GM18909 (cell line): ENCODE measurements around the gene IFNA7.
"Not testable (repeated sequence)": the region's sequence is repeated elsewhere in the genome, so short reads cannot be mapped to it uniquely, and the experiment has no call there.

Experiments used
- ATAC-seq: cut with Tn5 transposase; IDR thresholded peaks from one replicate; pipeline ENCODE4 v1.9.1; 2021; ENCODE audit warnings: mild to moderate bottlenecking; ENCODE audit not compliant: unreplicated experiment, poor library complexity

The IFNA7 gene

DNA sequence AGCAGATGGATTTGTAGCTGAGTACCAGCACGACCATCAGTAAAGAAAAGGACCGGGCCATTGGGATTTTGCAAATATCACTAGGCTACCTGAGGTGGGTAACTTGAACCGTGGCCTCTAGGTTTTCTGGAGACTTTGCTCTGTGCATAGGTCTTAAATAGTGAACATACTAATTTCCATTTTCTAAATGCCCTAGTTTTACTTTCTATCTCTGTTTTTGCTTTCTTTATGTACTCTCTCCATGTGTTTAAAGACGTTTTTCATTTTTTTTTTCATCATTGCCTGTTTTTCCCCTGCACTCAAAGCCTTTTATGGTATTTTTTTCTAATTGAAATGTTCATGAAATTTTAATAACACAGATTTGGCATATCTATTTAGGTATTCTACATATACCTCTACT lies at the start of gene IFNA7:
TSS of gene IFNA7 (minus strand) at position 101 of the 400 bp plus-strand sequence. CDS start at position 61, 40 bp downstream.
- ATAC-seq = not testable (repeated sequence)

DNA sequence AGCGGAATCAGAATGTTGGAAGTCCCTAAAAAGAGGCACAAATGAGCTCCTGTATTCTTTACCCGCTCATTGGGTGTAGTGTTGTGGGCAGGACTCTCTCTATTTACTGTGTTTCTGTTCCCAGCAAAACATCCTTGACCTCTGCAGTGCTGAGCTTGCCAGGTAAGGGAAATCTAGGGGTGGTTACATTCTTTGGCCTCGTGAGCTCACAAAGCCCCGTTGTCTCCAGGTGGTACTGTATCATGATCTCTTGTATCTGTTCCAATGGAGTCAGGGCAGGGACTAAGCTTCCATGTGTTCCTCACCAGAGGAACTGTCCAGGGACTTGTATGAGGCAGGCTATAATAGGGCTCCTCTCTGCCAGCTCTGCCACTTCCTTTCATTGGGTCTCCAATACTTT lies 49.6 kb upstream of the IFNA7 start:
- ATAC-seq = no peak

- no peak for ATAC-seq
These were observed 49.2 kb upstream of the IFNA7 start for GRCh38 chr9:21251190-21251589.

DNA sequence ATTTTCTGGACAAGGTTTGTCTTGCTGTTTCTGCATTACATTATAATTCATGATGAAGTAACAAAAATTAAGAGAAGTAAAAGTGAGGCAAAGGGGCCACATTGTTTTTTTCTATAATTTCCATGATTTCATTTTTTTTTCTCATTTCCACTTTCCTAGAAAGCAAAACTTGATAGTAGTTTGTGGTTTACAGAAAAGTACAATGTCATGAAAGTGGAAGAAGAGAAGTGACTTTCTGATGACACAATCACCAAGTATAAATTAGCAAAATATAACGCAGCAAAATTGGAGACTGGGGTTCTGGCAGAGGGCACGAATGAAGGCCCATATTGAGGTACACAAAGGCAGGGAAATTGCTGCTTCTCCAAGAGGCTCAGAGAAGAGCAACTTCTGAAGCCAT lies 42.8 kb upstream of the IFNA7 start:
- ATAC-seq = peak; percentile 48

DNA sequence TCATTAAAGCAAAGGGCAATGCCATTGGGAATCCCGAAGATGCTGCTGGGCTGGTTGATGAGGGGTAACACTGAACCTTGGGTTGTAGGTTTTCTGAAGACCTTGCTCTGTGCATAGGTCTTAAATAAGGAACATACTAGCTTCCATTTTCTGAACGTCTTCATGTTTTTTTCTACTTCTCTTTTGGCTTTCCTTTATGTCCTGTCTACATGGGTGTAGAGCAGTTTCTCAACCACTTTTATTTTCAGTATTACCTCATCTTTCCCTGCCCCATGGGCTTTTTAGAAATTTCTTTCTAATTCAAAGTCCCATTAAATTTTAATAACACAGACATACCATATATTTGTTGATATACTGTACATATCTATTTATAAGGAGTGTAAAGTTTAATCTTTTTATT lies 37.9 kb upstream of the IFNA7 start, which contains the start of gene IFNA14:
TSS of gene IFNA14 (minus strand) at position 95 of the 400 bp plus-strand sequence. CDS start at position 25, 70 bp downstream.
- ATAC-seq = no peak

DNA sequence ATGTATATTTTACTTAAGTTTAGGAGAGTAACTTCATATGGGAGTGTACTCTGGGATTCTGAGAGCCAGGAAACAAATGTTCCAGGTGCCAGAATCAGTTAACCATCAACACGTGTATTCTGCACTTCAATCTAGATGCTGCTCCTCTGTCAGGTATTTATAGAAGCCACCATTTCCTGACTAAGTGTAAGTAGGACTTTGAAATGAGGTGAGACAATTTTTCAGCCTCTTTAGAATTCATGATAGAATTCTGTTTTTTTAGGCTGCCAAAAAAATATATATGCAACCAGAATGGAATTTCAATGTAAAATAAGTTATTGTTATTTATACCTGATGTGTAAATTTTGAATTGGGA lies 34.3 kb upstream of the IFNA7 start:
- ATAC-seq = not testable (repeated sequence)

DNA sequence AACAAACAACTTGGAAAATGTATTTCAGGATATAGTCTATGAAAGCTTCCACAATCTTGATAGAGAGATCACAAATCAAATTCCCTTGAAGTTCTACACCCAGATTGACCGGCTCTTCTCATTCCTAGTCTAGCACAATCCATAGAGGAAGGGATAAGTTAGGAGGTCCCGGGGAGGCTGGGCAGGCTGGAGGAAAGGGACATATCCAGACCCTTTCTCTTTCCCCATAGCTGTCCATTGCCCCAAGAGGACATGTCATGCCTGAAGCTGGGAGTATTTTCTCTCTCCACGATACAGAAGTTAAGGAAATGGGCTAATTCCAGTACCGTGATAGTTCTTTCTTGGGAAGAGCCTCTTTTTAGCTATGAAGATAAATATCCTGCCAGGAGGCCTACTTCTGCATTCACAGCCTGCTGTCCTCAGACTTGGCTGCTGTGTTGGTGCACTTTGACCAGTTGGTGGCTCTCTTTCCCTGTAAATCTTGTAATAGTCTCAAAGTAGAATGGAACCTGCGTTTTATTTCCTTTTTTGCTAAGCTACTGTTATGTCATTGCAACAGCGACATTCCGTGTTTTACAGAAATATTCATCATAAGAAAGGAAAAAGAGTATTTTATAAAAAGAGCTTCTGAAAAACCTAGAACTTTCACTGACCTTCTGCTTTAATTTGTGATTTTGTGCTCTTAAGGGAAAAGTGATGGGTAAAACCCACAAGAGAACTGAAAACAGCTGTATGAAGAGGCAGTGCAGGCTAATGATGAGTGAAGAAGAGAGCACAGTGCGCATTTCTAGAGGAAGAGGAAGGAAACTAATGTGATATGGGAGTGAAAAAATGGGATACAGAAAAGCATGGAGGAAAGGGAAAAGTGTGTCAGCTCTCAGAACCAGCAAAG lies 33.7 kb upstream of the IFNA7 start:
- peak; percentile 91 for ATAC-seq

DNA sequence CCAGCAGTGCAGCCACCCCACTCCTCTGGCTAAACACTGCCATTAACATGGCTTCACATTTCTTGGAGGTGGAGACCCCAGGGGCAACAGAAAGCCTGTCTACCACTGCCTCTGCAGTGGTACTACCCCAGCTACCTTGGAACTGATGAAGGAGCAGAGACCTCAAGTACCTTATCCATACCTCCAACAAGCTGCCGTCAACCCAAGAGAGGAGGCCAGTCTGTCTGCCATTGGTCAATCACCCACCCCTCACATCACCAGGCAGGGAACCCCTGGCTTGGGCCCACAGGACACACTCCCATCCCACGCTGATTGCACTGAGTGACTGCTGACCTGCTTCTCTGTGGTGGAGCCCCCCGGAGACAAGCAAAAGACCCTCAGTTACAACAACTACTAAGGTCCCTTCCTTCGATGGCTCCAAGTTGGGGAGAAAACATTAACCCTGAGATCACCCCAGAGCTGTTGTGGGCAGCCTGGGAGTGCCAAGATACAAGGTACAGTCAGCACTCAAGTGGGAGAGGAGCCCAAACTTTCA lies 32.2 kb upstream of the IFNA7 start:
- ATAC-seq = no peak

- ATAC-seq = no peak
These were observed 31.3 kb upstream of the IFNA7 start for GRCh38 chr9:21233258-21233657.

GRCh38 chr9:21228122-21228521 lies 26.1 kb upstream of the IFNA7 start, which contains the start of gene IFNA17:
Gene IFNA17, minus strand, starts transcription at chr9:21228222. Its CDS starts 49 bp downstream, at chr9:21228173.
- no peak for ATAC-seq

- not testable (repeated sequence) for ATAC-seq
These were observed 15.2 kb upstream of the IFNA7 start, which contains the start of gene IFNA16 for GRCh38 chr9:21217211-21217610. Gene IFNA16, minus strand, starts transcription at chr9:21217311. Its CDS starts 6 bp downstream, at chr9:21217305.

DNA sequence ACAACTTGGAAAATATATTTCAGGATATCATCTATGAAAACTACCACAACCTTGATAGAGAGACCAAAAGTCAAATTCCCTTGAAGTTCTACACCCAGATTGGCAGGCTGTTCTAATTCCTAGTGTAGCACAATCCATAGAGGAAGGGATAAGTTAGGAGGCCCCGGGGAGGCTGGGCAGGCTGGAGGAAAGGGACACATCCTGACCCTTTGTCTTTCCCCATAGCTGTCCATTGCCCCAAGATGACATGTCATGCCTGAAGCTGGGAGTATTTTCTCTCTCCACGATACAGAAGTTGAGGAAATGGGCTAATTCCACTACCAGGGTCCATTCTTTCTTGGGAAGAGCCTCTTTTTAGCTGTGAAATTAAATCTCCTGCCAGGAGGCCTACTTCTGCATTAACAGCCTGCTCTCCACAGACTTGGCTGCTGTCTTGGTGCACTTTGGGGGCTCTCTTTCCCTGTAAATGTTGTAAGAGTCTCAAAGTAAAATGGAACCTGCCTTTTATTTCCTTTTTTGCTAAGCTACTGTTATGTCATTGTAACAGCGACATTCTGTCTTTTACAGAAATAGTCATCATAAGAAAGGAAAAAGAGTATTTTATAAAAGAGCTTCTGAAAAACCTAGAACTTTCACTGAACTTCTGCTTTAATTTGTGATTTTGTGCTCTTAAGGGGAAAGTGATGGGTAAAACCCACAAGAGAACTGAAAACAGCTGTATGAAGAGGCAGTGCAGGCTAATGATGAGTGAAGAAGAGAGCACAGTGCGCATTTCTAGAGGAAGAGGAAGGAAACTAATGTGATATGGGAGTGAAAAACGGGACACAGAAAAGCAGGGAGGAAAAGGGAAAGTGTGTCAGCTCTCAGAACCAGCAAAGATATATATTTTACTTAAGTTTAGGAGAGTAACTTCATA lies 11.7 kb upstream of the IFNA7 start:
- ATAC-seq = not testable (repeated sequence)

DNA sequence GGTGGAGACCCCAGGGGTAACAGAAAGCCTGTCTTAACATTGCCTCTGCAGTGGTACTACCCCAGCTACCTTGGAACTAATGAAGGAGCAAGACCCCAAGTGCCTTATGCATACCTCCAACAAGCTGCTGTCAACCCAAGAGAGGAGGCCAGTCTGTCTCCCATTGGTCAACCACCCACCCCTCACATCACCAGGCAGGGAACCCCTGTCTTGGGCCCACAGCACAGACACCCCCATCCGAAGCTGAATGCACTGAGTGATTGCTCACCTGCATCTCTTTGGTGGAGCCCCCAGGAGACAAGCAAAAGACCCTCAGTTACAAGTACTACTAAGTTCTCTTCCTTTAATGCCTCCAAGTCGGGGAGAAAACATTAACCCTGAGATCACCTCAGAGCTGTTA lies 10.2 kb upstream of the IFNA7 start:
- not testable (repeated sequence) for ATAC-seq

GRCh38 chr9:21210782-21211181 lies 8.8 kb upstream of the IFNA7 start:
- not testable (repeated sequence) for ATAC-seq

DNA sequence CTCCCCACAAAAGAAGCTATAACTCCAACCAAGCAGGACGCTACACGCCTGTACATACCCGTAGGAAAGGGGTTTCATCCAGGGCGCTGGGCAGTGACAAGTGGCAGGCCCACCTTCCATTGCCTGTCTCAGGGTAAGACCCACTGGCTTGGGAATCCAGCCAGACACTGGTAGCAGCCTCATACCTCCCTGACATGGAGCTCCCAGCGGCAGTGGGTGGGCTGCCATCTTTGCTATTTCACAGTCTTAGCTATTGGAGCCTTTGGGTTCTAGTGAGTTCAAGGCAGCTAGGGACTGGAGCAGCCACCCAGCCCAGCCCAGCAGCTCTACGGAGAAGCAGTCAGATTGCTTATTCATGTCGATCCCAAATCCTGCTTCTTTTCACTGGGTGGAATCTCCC lies 8.3 kb upstream of the IFNA7 start:
- ATAC-seq = no peak

GRCh38 chr9:21207043-21207442 lies 5.0 kb upstream of the IFNA7 start, which contains the start of gene IFNA10:
Gene IFNA10, minus strand, starts transcription at chr9:21207143. Its CDS starts 46 bp downstream, at chr9:21207097.
- ATAC-seq = not testable (repeated sequence)

- ATAC-seq = no peak
These were observed 3.2 kb upstream of the IFNA7 start for GRCh38 chr9:21205204-21205603.

- peak; percentile 92 for ATAC-seq
These were observed 6.9 kb downstream of the IFNA7 start for GRCh38 chr9:21194867-21195776.

GRCh38 chr9:21187487-21187886 lies 14.5 kb downstream of the IFNA7 start, which contains the start of gene IFNA4:
Gene IFNA4, minus strand, starts transcription at chr9:21187587. Its CDS starts 56 bp downstream, at chr9:21187531.
- not testable (repeated sequence) for ATAC-seq
